ENCODE data around the gene COL27A1. TPM values are rescaled to one million over a fixed set of nuclear protein-coding genes. Genes with fewer than 3 reads are reported as not detected.

The COL27A1 gene
- total RNA-seq, 1 donor, result 2.1 TPM

- no peak for TF ChIP-seq CTCF (IDR thresholded peaks at IDR 0.05; ENCODE audit: insufficient read depth, low read length)
- no peak for DNase-seq (ENCODE audit: low read depth)
- no peak overlapping the region for H3K4me3 ChIP-seq (ENCODE audit: low read depth, low read length)
Measured at GRCh38 chr9:114334490-114334889, 179.2 kb downstream of the COL27A1 start.

- DNase-seq (ENCODE audit: low read depth), result no peak
- TF ChIP-seq CTCF (IDR thresholded peaks at IDR 0.05; ENCODE audit: insufficient read depth, low read length), result no peak
- no peak overlapping the region for H3K4me3 ChIP-seq (ENCODE audit: low read depth, low read length)
Measured at GRCh38 chr9:114335745-114336144, 180.4 kb downstream of the COL27A1 start.

GRCh38 chr9:114336157-114336556 lies 180.8 kb downstream of the COL27A1 start:
- no peak overlapping the region for H3K4me3 ChIP-seq (ENCODE audit: low read depth, low read length)
- no peak for TF ChIP-seq CTCF (IDR thresholded peaks at IDR 0.05; ENCODE audit: insufficient read depth, low read length)
- no peak for DNase-seq (ENCODE audit: low read depth)

GRCh38 chr9:114336699-114337395 lies 181.5 kb downstream of the COL27A1 start:
- TF ChIP-seq CTCF (IDR thresholded peaks at IDR 0.05; ENCODE audit: insufficient read depth, low read length), result no peak

GRCh38 chr9:114338187-114338586 lies 182.8 kb downstream of the COL27A1 start:
- TF ChIP-seq CTCF (IDR thresholded peaks at IDR 0.05; ENCODE audit: insufficient read depth, low read length), result no peak
- no peak for DNase-seq (ENCODE audit: low read depth)
- no peak overlapping the region for H3K4me3 ChIP-seq (ENCODE audit: low read depth, low read length)

More at GRCh38 chr9:114336699-114337395, 181.5 kb downstream of the COL27A1 start:
- no peak overlapping the region for H3K4me3 ChIP-seq (ENCODE audit: low read depth, low read length)
- no peak for DNase-seq (ENCODE audit: low read depth)

GRCh38 chr9:114339130-114339908 lies 184.0 kb downstream of the COL27A1 start:
- H3K4me3 ChIP-seq (ENCODE audit: low read depth, low read length), result no peak overlapping the region
- peak; percentile 86 for TF ChIP-seq CTCF (IDR thresholded peaks at IDR 0.05; ENCODE audit: insufficient read depth, low read length)
- DNase-seq (ENCODE audit: low read depth), result peak; percentile 50

Data from fibroblast of the aortic adventitia (primary cell).